SU-DHL-6 (cell line): ENCODE measurements around the gene ZNF831.

Experiments used
- H2AFZ ChIP-seq: fragments of 200-600 bp; sonication (generic); 2 replicates; pipeline ENCODE4 v1.6.1; 2014; ENCODE audit warnings: low read depth, mild to moderate bottlenecking, moderate library complexity, mixed read lengths, antibody characterized with exemption, low read length; ENCODE audit not compliant: severe bottlenecking
- H3F3A ChIP-seq: fragments of 200-600 bp; shearing (Covaris generic); 2 replicates; pipeline ENCODE4 v1.6.0; 2016; ENCODE audit warnings: antibody characterized with exemption, mild to moderate bottlenecking; ENCODE audit not compliant: insufficient read depth
- H3K27ac ChIP-seq: fragments of 200-600 bp; sonication (generic); 2 replicates; pipeline ENCODE4 v1.5.1; 2016; ENCODE audit warnings: low read depth, mild to moderate bottlenecking, low read length, moderate library complexity, mixed read lengths
- H3K27me3 ChIP-seq: fragments of 200-600 bp; sonication (generic), shearing (Covaris generic); 2 replicates; pipeline ENCODE4 v1.6.0; 2014; ENCODE audit warnings: mild to moderate bottlenecking, low read length
- H3K36me3 ChIP-seq: fragments of 200-600 bp; sonication (generic); 2 replicates; pipeline ENCODE4 v1.6.1; 2014; ENCODE audit warnings: mild to moderate bottlenecking, low read length, mixed read lengths
- H3K4me2 ChIP-seq: fragments of 300-600, 200-600 bp; shearing (Covaris generic), sonication (generic); 2 replicates; pipeline ENCODE4 v1.6.0; 2014; ENCODE audit warnings: low read length, low read depth, mild to moderate bottlenecking; ENCODE audit not compliant: poor library complexity, severe bottlenecking
- H3K4me3 ChIP-seq: fragments of 200-600 bp; sonication (generic); 2 replicates; pipeline ENCODE4 v1.5.1; 2014; ENCODE audit warnings: antibody characterized with exemption, low read length, mild to moderate bottlenecking, mixed read lengths; ENCODE audit not compliant: insufficient read depth, poor library complexity, severe bottlenecking
- H3K79me2 ChIP-seq: fragments of 200-600 bp; sonication (generic); 2 replicates; pipeline ENCODE4 v1.6.1; 2014; ENCODE audit warnings: mild to moderate bottlenecking, low read length, moderate library complexity; ENCODE audit not compliant: insufficient read depth
- H3K9ac ChIP-seq: fragments of 200-600 bp; sonication (generic); 2 replicates; pipeline ENCODE4 v1.7.0; 2014; ENCODE audit warnings: mild to moderate bottlenecking, low read length
- H3K9me2 ChIP-seq: fragments of 200-600 bp; sonication (generic); replicated peaks from 2 replicates; pipeline ENCODE4 v1.6.1; 2014; ENCODE audit warnings: low read length; ENCODE audit not compliant: insufficient read depth
- H3K9me3 ChIP-seq: fragments of 200-600 bp; sonication (generic); 2 replicates; pipeline ENCODE4 v1.6.1; 2014; ENCODE audit warnings: low read length, mixed read lengths; ENCODE audit not compliant: insufficient read depth
- H4K20me1 ChIP-seq: fragments of 200-600 bp; sonication (generic); 2 replicates; pipeline ENCODE4 v1.6.1; 2014; ENCODE audit warnings: low read depth, mild to moderate bottlenecking, antibody characterized with exemption, low read length, moderate library complexity, mixed read lengths
- CTCF ChIP-seq: fragments of 200-600 bp; sonication (generic); IDR thresholded peaks from one replicate; pipeline ENCODE4 v1.5.1; 2017; ENCODE audit warnings: antibody characterized with exemption, mild to moderate bottlenecking, low read length, moderate library complexity; ENCODE audit not compliant: insufficient read depth, poor library complexity, severe bottlenecking
- EZH2phosphoT487 ChIP-seq: fragments of 200-600 bp; sonication (generic), shearing (Covaris generic); conservative IDR thresholded peaks from 2 replicates; pipeline ENCODE4 v1.6.1; 2018; ENCODE audit warnings: mild to moderate bottlenecking, antibody characterized with exemption, low read length, moderate library complexity, mixed read lengths

ZNF831 gene

GRCh38 chr20:59211208-59211765 lies 47.7 kb downstream of the ZNF831 start:
- Histone ChIP-seq H3F3A (no peaks in the 10 kb centered on the region), H3K9me2 (no peaks in the 10 kb centered on the region), H3K36me3 (no peaks in the 10 kb centered on the region), H3K27me3 (no peaks in the 10 kb centered on the region), H2AFZ (no peak overlapping the region), H3K9ac (no peak overlapping the region), H4K20me1 (no peaks in the 10 kb centered on the region), H3K9me3 (no peaks in the 10 kb centered on the region), H3K27ac (no peak overlapping the region), H3K4me3 (no peak overlapping the region), H3K79me2 (no peaks in the 10 kb centered on the region), H3K4me2 (no peak overlapping the region)
- TF ChIP-seq EZH2phosphoT487 = no peak
- no peak for TF ChIP-seq CTCF

DNA sequence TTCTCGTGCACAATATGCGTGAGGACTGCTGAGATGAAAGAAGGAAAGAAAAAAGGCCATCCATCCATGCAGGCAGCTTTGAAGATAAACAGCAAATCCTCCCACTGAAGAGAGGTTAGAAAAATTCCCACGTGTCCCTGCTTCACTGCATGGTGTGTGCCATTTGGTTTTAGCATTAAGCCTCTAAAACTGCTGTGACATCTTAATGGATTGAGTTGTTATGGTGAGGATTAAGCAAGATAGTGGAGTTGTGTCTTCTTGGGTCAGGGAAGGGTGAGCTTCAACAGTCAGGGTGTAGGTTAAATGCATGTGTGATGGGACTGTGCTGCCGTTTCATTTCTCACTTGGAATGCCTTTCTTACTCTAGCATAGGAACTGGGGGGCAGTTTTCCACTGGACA lies 50.5 kb downstream of the ZNF831 start:
- Histone ChIP-seq H3K9me2 (no peaks in the 10 kb centered on the region), H3K79me2 (no peaks in the 10 kb centered on the region), H3K9me3 (no peaks in the 10 kb centered on the region), H2AFZ (no peak overlapping the region), H3K9ac (no peak overlapping the region), H3K4me2 (no peak overlapping the region), H3F3A (no peaks in the 10 kb centered on the region), H4K20me1 (no peaks in the 10 kb centered on the region), H3K4me3 (no peak overlapping the region), H3K36me3 (no peaks in the 10 kb centered on the region), H3K27ac (no peak overlapping the region), H3K27me3 (no peaks in the 10 kb centered on the region)
- no peak for TF ChIP-seq EZH2phosphoT487
- no peak for TF ChIP-seq CTCF

DNA sequence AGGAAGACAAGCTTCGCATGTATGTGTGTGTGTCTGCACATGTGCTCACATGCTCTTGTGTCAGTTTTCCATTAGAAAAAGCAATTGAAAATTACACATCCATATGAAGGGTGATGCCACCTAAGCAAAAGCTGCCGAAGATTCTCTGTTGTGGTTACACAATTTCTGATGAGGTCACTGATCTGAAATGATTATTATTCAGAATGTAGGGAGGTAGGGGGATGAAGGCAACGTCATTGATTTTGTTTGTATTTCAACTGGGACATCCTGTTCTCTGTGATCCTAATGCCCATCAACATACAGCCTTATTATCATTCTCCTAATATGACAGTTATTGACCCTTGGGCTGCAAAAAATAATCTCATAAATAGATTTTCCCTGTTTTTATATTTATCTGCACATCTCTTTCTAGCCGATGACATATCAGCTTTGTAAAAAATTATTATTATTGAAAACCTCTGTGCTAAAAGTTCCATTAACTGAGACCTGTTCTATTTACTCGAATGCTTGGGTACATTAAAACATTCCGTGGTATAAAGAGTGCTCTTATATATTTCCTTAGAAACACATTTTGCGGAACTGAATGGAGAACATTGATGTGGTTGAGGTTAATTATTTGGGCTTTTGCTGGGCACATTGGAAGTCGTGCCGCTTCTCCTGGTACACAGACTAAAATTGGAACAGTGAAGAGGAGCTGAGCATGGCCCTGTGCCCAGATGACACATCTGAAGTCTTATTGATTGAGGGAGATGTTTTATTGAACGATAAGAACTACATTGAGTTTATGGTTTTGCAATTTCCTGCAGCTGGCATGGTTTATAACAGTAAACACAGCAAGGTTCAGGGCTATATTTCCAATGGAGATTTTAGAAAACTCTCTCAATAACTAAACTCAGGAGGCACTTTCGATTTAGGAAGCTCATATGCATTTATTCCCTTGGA lies 51.3 kb downstream of the ZNF831 start:
- no peaks in the 10 kb centered on the region for H3K9me3 ChIP-seq
- no peaks in the 10 kb centered on the region for H3F3A ChIP-seq
- no peaks in the 10 kb centered on the region for H3K36me3 ChIP-seq
- no peaks in the 10 kb centered on the region for H3K27me3 ChIP-seq
- H3K9me2 ChIP-seq = no peaks in the 10 kb centered on the region
- H3K27ac ChIP-seq = no peak overlapping the region
- no peak overlapping the region for H3K4me2 ChIP-seq
- no peak for TF ChIP-seq EZH2phosphoT487
- no peak for TF ChIP-seq CTCF
- no peak overlapping the region for H2AFZ ChIP-seq
- no peaks in the 10 kb centered on the region for H3K79me2 ChIP-seq
- no peak overlapping the region for H3K9ac ChIP-seq
- no peaks in the 10 kb centered on the region for H4K20me1 ChIP-seq
- no peak overlapping the region for H3K4me3 ChIP-seq
